HK-2 (cell line): Measurements from ENCODE around the gene ROBO2.

Experiments used
- DNase-seq: peaks from one replicate; pipeline ENCODE4 v3.0.0-alpha.2; 2018; ENCODE audit not compliant: unreplicated experiment

Gene ROBO2

GRCh38 chr3:77566055-77566454, 526.2 kb downstream of the ROBO2 start:
- DNase-seq, result no peak

GRCh38 chr3:77571971-77572715, 532.2 kb downstream of the ROBO2 start:
- DNase-seq, result no peak

- no peak for DNase-seq
Observed at GRCh38 chr3:77577264-77577663, 537.4 kb downstream of the ROBO2 start.

GRCh38 chr3:77586216-77586615, 546.3 kb downstream of the ROBO2 start:
- DNase-seq, result no peak

- DNase-seq, result no peak
Observed at GRCh38 chr3:77588863-77589262, 549.0 kb downstream of the ROBO2 start.

- DNase-seq, result no peak
Observed at GRCh38 chr3:77590191-77590590, 550.3 kb downstream of the ROBO2 start.

- DNase-seq, result no peak
Observed at GRCh38 chr3:77595371-77595870, 555.5 kb downstream of the ROBO2 start.

GRCh38 chr3:77599948-77600347, 560.0 kb downstream of the ROBO2 start:
- no peak for DNase-seq

- no peak for DNase-seq
Observed at GRCh38 chr3:77601823-77602415, 562.0 kb downstream of the ROBO2 start.

GRCh38 chr3:77602722-77603121, 562.8 kb downstream of the ROBO2 start:
- DNase-seq, result no peak

GRCh38 chr3:77605308-77605707, 565.4 kb downstream of the ROBO2 start:
- no peak for DNase-seq

GRCh38 chr3:77605865-77606264, 566.0 kb downstream of the ROBO2 start:
- DNase-seq, result no peak

GRCh38 chr3:77606372-77606771, 566.5 kb downstream of the ROBO2 start:
- no peak for DNase-seq

- no peak for DNase-seq
Observed at GRCh38 chr3:77618686-77619085, 578.8 kb downstream of the ROBO2 start.

GRCh38 chr3:77620009-77620408, 580.1 kb downstream of the ROBO2 start:
- no peak for DNase-seq

- DNase-seq, result no peak
Observed at GRCh38 chr3:77623500-77623899, 583.6 kb downstream of the ROBO2 start.

- DNase-seq, result no peak
Observed at GRCh38 chr3:77626157-77626556, 586.3 kb downstream of the ROBO2 start.

- no peak for DNase-seq
Observed at GRCh38 chr3:77648214-77648613, 608.3 kb downstream of the ROBO2 start.

- no peak for DNase-seq
Observed at GRCh38 chr3:77648664-77649063, 608.8 kb downstream of the ROBO2 start.

- DNase-seq, result no peak
Observed at GRCh38 chr3:77652624-77653023, 612.7 kb downstream of the ROBO2 start.

- no peak for DNase-seq
Observed at GRCh38 chr3:77655396-77655795, 615.5 kb downstream of the ROBO2 start.

GRCh38 chr3:77660718-77661117, 620.8 kb downstream of the ROBO2 start:
- DNase-seq, result no peak

- no peak for DNase-seq
Observed at GRCh38 chr3:77667901-77668300, 628.0 kb downstream of the ROBO2 start.
